H9 (cell line): ENCODE measurements around the gene CST5. TPM values are rescaled to one million over a fixed set of nuclear protein-coding genes. Genes with fewer than 3 reads are reported as not detected.

Experiments used
- DNase-seq: peaks from one replicate; pipeline ENCODE4 v3.0.0-alpha.2; 2017
- H2AFZ ChIP-seq: one replicate; pipeline ENCODE4 v1.6.1; 2013; ENCODE audit warnings: mild to moderate bottlenecking, low read length, control low read depth, moderate library complexity
- H2AK5ac ChIP-seq: 2 replicates; pipeline ENCODE4 v1.6.1; 2013; ENCODE audit warnings: low read length, control low read depth, mixed read lengths; ENCODE audit not compliant: insufficient read length
- H2BK120ac ChIP-seq: one replicate; pipeline ENCODE4 v1.6.1; 2013; ENCODE audit warnings: low read depth, mild to moderate bottlenecking, low read length, control low read depth, inconsistent platforms; ENCODE audit not compliant: poor library complexity, severe bottlenecking
- H2BK12ac ChIP-seq: 2 replicates; pipeline ENCODE4 v1.6.1; 2013; ENCODE audit warnings: low read length, control low read depth, mixed read lengths, low read depth; ENCODE audit not compliant: insufficient read length
- H2BK15ac ChIP-seq: 2 replicates; pipeline ENCODE4 v1.6.1; 2013; ENCODE audit warnings: low read depth, low read length, control low read depth
- H2BK20ac ChIP-seq: one replicate; pipeline ENCODE4 v1.6.1; 2013; ENCODE audit warnings: low read depth, mild to moderate bottlenecking, low read length, control low read depth, inconsistent platforms; ENCODE audit not compliant: poor library complexity, severe bottlenecking
- H2BK5ac ChIP-seq: 2 replicates; pipeline ENCODE4 v1.6.1; 2013; ENCODE audit warnings: low read length, control low read depth, mixed read lengths; ENCODE audit not compliant: insufficient read length
- H3K14ac ChIP-seq: 2 replicates; pipeline ENCODE4 v1.6.1; 2013; ENCODE audit warnings: low read length, control low read depth; ENCODE audit not compliant: insufficient read depth
- H3K18ac ChIP-seq: 2 replicates; pipeline ENCODE4 v1.6.1; 2013; ENCODE audit warnings: low read depth, mild to moderate bottlenecking, mixed read lengths, low read length, control low read depth; ENCODE audit not compliant: insufficient read length
- H3K23ac ChIP-seq: 2 replicates; pipeline ENCODE4 v1.6.1; 2013; ENCODE audit warnings: low read length, control low read depth, mixed read lengths, low read depth; ENCODE audit not compliant: insufficient read length
- H3K23me2 ChIP-seq: 2 replicates; pipeline ENCODE4 v1.6.1; 2013; ENCODE audit warnings: low read depth, mild to moderate bottlenecking, mixed read lengths, low read length, control low read depth; ENCODE audit not compliant: insufficient read length, poor library complexity, severe bottlenecking
- H3K27ac ChIP-seq: 2 replicates; pipeline ENCODE4 v1.5.1; 2013; ENCODE audit warnings: low read length, control low read depth, mixed read lengths, low read depth; ENCODE audit not compliant: insufficient read length
- H3K27me3 ChIP-seq: 2 replicates; pipeline ENCODE4 v1.6.1; 2013; ENCODE audit warnings: low read length, control low read depth, inconsistent platforms; ENCODE audit not compliant: insufficient read depth
- H3K4ac ChIP-seq: 2 replicates; pipeline ENCODE4 v1.6.1; 2013; ENCODE audit warnings: low read depth, mild to moderate bottlenecking, control low read depth, inconsistent platforms, low read length, moderate library complexity
- H3K4me1 ChIP-seq: 2 replicates; pipeline ENCODE4 v1.6.1; 2013; ENCODE audit warnings: low read length, control low read depth, inconsistent platforms; ENCODE audit not compliant: insufficient read depth
- H3K4me2 ChIP-seq: 2 replicates; pipeline ENCODE4 v1.6.1; 2013; ENCODE audit warnings: low read length, control low read depth, mixed read lengths; ENCODE audit not compliant: insufficient read length, insufficient read depth
- H3K56ac ChIP-seq: 2 replicates; pipeline ENCODE4 v1.6.1; 2013; ENCODE audit warnings: low read depth, mild to moderate bottlenecking, mixed read lengths, low read length, control low read depth; ENCODE audit not compliant: insufficient read length
- H3K79me1 ChIP-seq: 2 replicates; pipeline ENCODE4 v1.6.1; 2013; ENCODE audit warnings: low read depth, mild to moderate bottlenecking, moderate library complexity, low read length, control low read depth, inconsistent platforms; ENCODE audit not compliant: insufficient read depth, poor library complexity, severe bottlenecking
- H3K79me2 ChIP-seq: 2 replicates; pipeline ENCODE4 v1.6.1; 2013; ENCODE audit warnings: low read length, control low read depth, inconsistent platforms; ENCODE audit not compliant: insufficient read depth
- H3K9ac ChIP-seq: 2 replicates; pipeline ENCODE4 v1.6.1; 2013; ENCODE audit warnings: low read length, control low read depth, mixed read lengths; ENCODE audit not compliant: insufficient read length; ENCODE audit errors: extremely low read depth
- H3K9me3 ChIP-seq: one replicate; pipeline ENCODE4 v1.6.1; 2013; ENCODE audit warnings: low read depth, low read length, inconsistent platforms; ENCODE audit not compliant: control insufficient read depth
- H3T11ph ChIP-seq: one replicate; pipeline ENCODE4 v1.6.1; 2013; ENCODE audit warnings: mild to moderate bottlenecking, low read length, control low read depth, inconsistent platforms
- H4K20me1 ChIP-seq: one replicate; pipeline ENCODE4 v1.6.1; 2013; ENCODE audit not compliant: control insufficient read depth, insufficient read length, insufficient read depth
- H4K5ac ChIP-seq: 2 replicates; pipeline ENCODE4 v1.6.1; 2013; ENCODE audit warnings: low read depth, mild to moderate bottlenecking, mixed read lengths, low read length, control low read depth; ENCODE audit not compliant: insufficient read length
- H4K8ac ChIP-seq: replicated peaks from 2 replicates; pipeline ENCODE4 v1.6.1; 2013; ENCODE audit warnings: low read length, control low read depth, mixed read lengths, low read depth; ENCODE audit not compliant: insufficient read length
- H4K91ac ChIP-seq: 2 replicates; pipeline ENCODE4 v1.6.1; 2013; ENCODE audit warnings: low read depth, mild to moderate bottlenecking, moderate library complexity, mixed read lengths, low read length, control low read depth; ENCODE audit not compliant: insufficient read length
- H3K27ac Mint-ChIP-seq, 3 experiments: 2 replicates in 2 of 3; 3 replicates in 1 of 3; pipeline ENCODE4 v1.8.0; 2020 to 2021; ENCODE audit warnings: mixed read lengths in 3 of 3, mild to moderate bottlenecking in 1 of 3, moderate library complexity in 1 of 3
- H3K27me3 Mint-ChIP-seq: 2 replicates; pipeline ENCODE4 v1.8.0; 2021; ENCODE audit warnings: low read depth, mild to moderate bottlenecking, moderate library complexity, mixed read lengths
- H3K36me3 Mint-ChIP-seq, 3 experiments: 2 replicates in 2 of 3; 3 replicates in 1 of 3; pipeline ENCODE4 v1.8.0; 2020 to 2021; ENCODE audit warnings: low read depth in 3 of 3, mixed read lengths in 3 of 3; ENCODE audit not compliant: insufficient read depth in 1 of 3
- H3K4me1 Mint-ChIP-seq, 2 experiments: 2 replicates each; pipeline ENCODE4 v1.8.0; 2020; ENCODE audit warnings: mixed read lengths in 2 of 2
- H3K4me3 Mint-ChIP-seq, 2 experiments: 2 replicates in 1 of 2; 3 replicates in 1 of 2; pipeline ENCODE4 v1.8.0; 2020 to 2021; ENCODE audit warnings: mild to moderate bottlenecking in 2 of 2, mixed read lengths in 2 of 2, moderate library complexity in 1 of 2
- H3K9me3 Mint-ChIP-seq, 2 experiments: 2 replicates in 1 of 2; 3 replicates in 1 of 2; pipeline ENCODE4 v1.8.0; 2020; ENCODE audit warnings: mild to moderate bottlenecking in 2 of 2, mixed read lengths in 2 of 2, moderate library complexity in 1 of 2
- WGBS: extraction: QIAGEN DNeasy Blood & Tissue Kit; methylation state at CpG from one replicate; pipeline ENCODE4 v1.1.7; 2013; ENCODE audit warnings: missing lambda C conversion rate, low lambda C conversion rate, mixed read lengths; ENCODE audit not compliant: insufficient read length; ENCODE audit errors: extremely low coverage; 5-methylcytosine and 5-hydroxymethylcytosine counted together
- total RNA-seq: library from RNA; stranded (reverse); gene quantifications from 2 replicates; pipeline ENCODE4 v1.2.1, GENCODE V29; 2021
- TF ChIP-seq, protein P1 (sequence below): fragments of 200-600 bp; sonication (generic); conservative IDR thresholded peaks from 3 replicates; pipeline ENCODE4 v1.8.0; 2021; ENCODE audit warnings: antibody characterized with exemption, mild to moderate bottlenecking

CST5 gene
- total RNA-seq, 1 experiment from 2014 or later: not detected

DNA sequence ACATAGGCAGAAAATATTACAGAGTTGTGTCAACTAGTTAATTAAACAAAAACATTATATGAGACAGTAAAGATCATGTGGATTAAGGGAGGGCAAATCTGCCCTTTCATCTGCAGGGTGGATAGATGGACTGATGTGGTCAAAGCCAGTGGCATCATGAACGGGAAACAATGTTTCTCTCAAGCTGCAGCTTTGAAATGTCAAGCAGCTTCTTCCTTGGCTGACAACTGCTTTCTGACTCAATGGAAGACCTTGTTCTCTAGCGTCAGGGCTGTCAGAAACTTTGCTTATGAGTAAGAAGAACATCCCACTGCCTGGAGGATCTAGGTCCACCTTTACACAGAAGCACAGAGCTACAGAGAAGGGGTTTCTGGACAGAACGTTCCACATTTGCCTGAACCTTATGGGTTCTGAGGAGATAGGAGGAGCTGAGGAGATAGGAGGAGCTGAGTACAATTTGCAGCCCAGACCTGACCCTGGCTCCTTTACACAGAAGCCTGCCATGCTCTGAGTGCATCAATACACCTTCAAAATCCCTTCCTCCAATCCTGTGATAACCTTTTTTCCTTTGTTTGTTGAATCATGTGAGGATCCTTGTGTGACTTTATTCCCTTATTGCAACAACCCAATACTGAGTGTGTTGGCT lies 6.1 kb downstream of the CST5 start:
- H3K23me2 ChIP-seq: no peaks in the 10 kb centered on the region
- H3K27me3 ChIP-seq: no peaks in the 10 kb centered on the region
- no peak overlapping the region for H2BK15ac ChIP-seq
- no peak overlapping the region for H3K14ac ChIP-seq
- no peaks in the 10 kb centered on the region; the same call in 1 of the 2 replicates for H3K27me3 Mint-ChIP-seq
- DNase-seq: no peak
- no peaks in the 10 kb centered on the region for H3K9me3 ChIP-seq
- WGBS: no CpG with 5 or more reads among the region's 3 CpGs
- no peak overlapping the region for H4K8ac ChIP-seq
- H3K56ac ChIP-seq: no peak overlapping the region
- no peaks in the 10 kb centered on the region; a peak in 2 of 5 replicates for H3K9me3 Mint-ChIP-seq
- H2BK120ac ChIP-seq: no peak overlapping the region
- H3K4ac ChIP-seq: no peak overlapping the region
- H3K79me2 ChIP-seq: no peaks in the 10 kb centered on the region
- H3K4me3 Mint-ChIP-seq: no peak overlapping the region
- no peaks in the 10 kb centered on the region for H4K20me1 ChIP-seq
- no peak overlapping the region for H4K5ac ChIP-seq
- H2BK5ac ChIP-seq: no peak overlapping the region
- no peak overlapping the region for H2BK20ac ChIP-seq
- H3K4me1 Mint-ChIP-seq: peaks cover 47 to 53% of the 10 kb centered on the region in 2 experiments
- H3K36me3 Mint-ChIP-seq: no peaks in the 10 kb centered on the region; a peak in 1 of 7 replicates
- H2BK12ac ChIP-seq: no peak overlapping the region
- H3K18ac ChIP-seq: no peak overlapping the region
- no peak overlapping the region for H3K9ac ChIP-seq
- no peak overlapping the region for H4K91ac ChIP-seq
- H3K23ac ChIP-seq: no peak overlapping the region
- no peak overlapping the region for H3K27ac ChIP-seq
- H3K4me1 ChIP-seq: peaks cover 18% of the 10 kb centered on the region; the same call in 1 of the 2 replicates
- no peak overlapping the region for H2AFZ ChIP-seq
- H3K27ac Mint-ChIP-seq: no peak overlapping the region
- H3K4me2 ChIP-seq: no peak overlapping the region
- no peaks in the 10 kb centered on the region for H3K79me1 ChIP-seq
- TF ChIP-seq, protein P1, sequence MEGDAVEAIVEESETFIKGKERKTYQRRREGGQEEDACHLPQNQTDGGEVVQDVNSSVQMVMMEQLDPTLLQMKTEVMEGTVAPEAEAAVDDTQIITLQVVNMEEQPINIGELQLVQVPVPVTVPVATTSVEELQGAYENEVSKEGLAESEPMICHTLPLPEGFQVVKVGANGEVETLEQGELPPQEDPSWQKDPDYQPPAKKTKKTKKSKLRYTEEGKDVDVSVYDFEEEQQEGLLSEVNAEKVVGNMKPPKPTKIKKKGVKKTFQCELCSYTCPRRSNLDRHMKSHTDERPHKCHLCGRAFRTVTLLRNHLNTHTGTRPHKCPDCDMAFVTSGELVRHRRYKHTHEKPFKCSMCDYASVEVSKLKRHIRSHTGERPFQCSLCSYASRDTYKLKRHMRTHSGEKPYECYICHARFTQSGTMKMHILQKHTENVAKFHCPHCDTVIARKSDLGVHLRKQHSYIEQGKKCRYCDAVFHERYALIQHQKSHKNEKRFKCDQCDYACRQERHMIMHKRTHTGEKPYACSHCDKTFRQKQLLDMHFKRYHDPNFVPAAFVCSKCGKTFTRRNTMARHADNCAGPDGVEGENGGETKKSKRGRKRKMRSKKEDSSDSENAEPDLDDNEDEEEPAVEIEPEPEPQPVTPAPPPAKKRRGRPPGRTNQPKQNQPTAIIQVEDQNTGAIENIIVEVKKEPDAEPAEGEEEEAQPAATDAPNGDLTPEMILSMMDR: no peak
- H2AK5ac ChIP-seq: no peak overlapping the region
- no peak overlapping the region for H3T11ph ChIP-seq
